GM21576 (cell line): ENCODE measurements around the gene ADGRB3.
"Not testable (repeated sequence)": the region's sequence is repeated elsewhere in the genome, so short reads cannot be mapped to it uniquely, and the experiment has no call there.

Source experiments
- ATAC-seq: cut with Tn5 transposase; IDR thresholded peaks from one replicate; pipeline ENCODE4 v1.9.1; 2021; ENCODE audit warnings: mild to moderate bottlenecking, moderate library complexity; ENCODE audit not compliant: unreplicated experiment

The ADGRB3 gene

GRCh38 chr6:69102416-69102815, 467.3 kb downstream of the ADGRB3 start:
- no peak for ATAC-seq

- ATAC-seq: no peak
Measured at GRCh38 chr6:69105288-69105687, 470.2 kb downstream of the ADGRB3 start.

- no peak for ATAC-seq
Measured at GRCh38 chr6:69106511-69106910, 471.4 kb downstream of the ADGRB3 start.

- ATAC-seq: no peak
Measured at GRCh38 chr6:69111301-69111700, 476.2 kb downstream of the ADGRB3 start.

- ATAC-seq: no peak
Measured at GRCh38 chr6:69116658-69117057, 481.6 kb downstream of the ADGRB3 start.

- ATAC-seq: not testable (repeated sequence)
Measured at GRCh38 chr6:69121461-69122406, 486.7 kb downstream of the ADGRB3 start.

- ATAC-seq: no peak
Measured at GRCh38 chr6:69122407-69122773, 487.3 kb downstream of the ADGRB3 start.

- ATAC-seq: no peak
Measured at GRCh38 chr6:69128411-69128810, 493.3 kb downstream of the ADGRB3 start.

GRCh38 chr6:69129046-69129445, 494.0 kb downstream of the ADGRB3 start:
- no peak for ATAC-seq

- ATAC-seq: no peak
Measured at GRCh38 chr6:69135927-69136326, 500.8 kb downstream of the ADGRB3 start.

- ATAC-seq: no peak
Measured at GRCh38 chr6:69138148-69138547, 503.1 kb downstream of the ADGRB3 start.

- ATAC-seq: no peak
Measured at GRCh38 chr6:69138893-69139494, 503.9 kb downstream of the ADGRB3 start.

GRCh38 chr6:69145062-69145461, 510.0 kb downstream of the ADGRB3 start:
- no peak for ATAC-seq

- ATAC-seq: no peak
Measured at GRCh38 chr6:69146385-69146784, 511.3 kb downstream of the ADGRB3 start.

GRCh38 chr6:69155467-69155866, 520.4 kb downstream of the ADGRB3 start:
- no peak for ATAC-seq

GRCh38 chr6:69162811-69163210, 527.7 kb downstream of the ADGRB3 start:
- ATAC-seq: no peak

GRCh38 chr6:69164564-69165229, 529.6 kb downstream of the ADGRB3 start:
- no peak for ATAC-seq

GRCh38 chr6:69179681-69180080, 544.6 kb downstream of the ADGRB3 start:
- peak; percentile 47 for ATAC-seq

GRCh38 chr6:69180361-69181067, 545.4 kb downstream of the ADGRB3 start:
- ATAC-seq: no peak

GRCh38 chr6:69181964-69182363, 546.9 kb downstream of the ADGRB3 start:
- ATAC-seq: no peak

- ATAC-seq: no peak
Measured at GRCh38 chr6:69185276-69185675, 550.2 kb downstream of the ADGRB3 start.
